DND-41 (cell line): ENCODE results near the gene LHX2.

Experiments
- ATAC-seq: fragments of 200-7000 bp; cut with Tn5 transposase; 3 replicates; pipeline ENCODE4 v1.9.1; 2021; ENCODE audit warnings: low read depth; ENCODE audit not compliant: insufficient read depth
- DNase-seq: peaks from one replicate; pipeline ENCODE4 v3.0.0-alpha.2; 2020
- H2AFZ ChIP-seq: 2 replicates; pipeline ENCODE4 v1.6.0; 2012; ENCODE audit warnings: low read depth, low read length
- H3K27ac ChIP-seq: 2 replicates; pipeline ENCODE4 v1.5.1; 2012; ENCODE audit warnings: low read length, inconsistent platforms
- H3K27me3 ChIP-seq: fragments of 200-600 bp; sonication (generic); 2 replicates; pipeline ENCODE4 v1.6.0; 2012; ENCODE audit warnings: low read length, mild to moderate bottlenecking, inconsistent platforms; ENCODE audit not compliant: insufficient read depth, poor library complexity
- H3K36me3 ChIP-seq: 2 replicates; pipeline ENCODE4 v1.5.1; 2012; ENCODE audit warnings: low read length, inconsistent platforms; ENCODE audit not compliant: insufficient read depth
- H3K4me1 ChIP-seq: 2 replicates; pipeline ENCODE4 v1.5.1; 2012; ENCODE audit warnings: mild to moderate bottlenecking, low read length; ENCODE audit not compliant: insufficient read depth
- H3K4me2 ChIP-seq: 2 replicates; pipeline ENCODE4 v1.6.0; 2012; ENCODE audit warnings: mild to moderate bottlenecking, moderate library complexity, low read length, inconsistent platforms; ENCODE audit not compliant: insufficient read depth
- H3K4me3 ChIP-seq, 2 experiments: fragments of 200-600 bp in 1 of 2; shearing (Covaris generic) in 1 of 2; 2 replicates each; pipeline ENCODE4 v1.5.1; 2012 to 2016; ENCODE audit warnings: inconsistent platforms in 2 of 2, low read length in 2 of 2, mild to moderate bottlenecking in 2 of 2, low read depth in 1 of 2, moderate library complexity in 1 of 2
- H3K79me2 ChIP-seq: 2 replicates; pipeline ENCODE4 v1.6.0; 2012; ENCODE audit warnings: low read length, inconsistent platforms; ENCODE audit not compliant: insufficient read depth
- H3K9ac ChIP-seq: 2 replicates; pipeline ENCODE4 v1.6.0; 2012; ENCODE audit warnings: low read depth, mild to moderate bottlenecking, inconsistent platforms, low read length, moderate library complexity
- H3K9me3 ChIP-seq: 2 replicates; pipeline ENCODE4 v1.5.1; 2012; ENCODE audit warnings: low read length, moderate library complexity, mild to moderate bottlenecking, inconsistent platforms; ENCODE audit not compliant: insufficient read depth, severe bottlenecking
- H4K20me1 ChIP-seq: 2 replicates; pipeline ENCODE4 v1.6.0; 2012; ENCODE audit warnings: low read length; ENCODE audit not compliant: insufficient read depth
- CTCF ChIP-seq: IDR thresholded peaks from 2 replicates; pipeline ENCODE4 v1.5.1; 2012; ENCODE audit warnings: borderline replicate concordance, low read length, moderate library complexity, mild to moderate bottlenecking; ENCODE audit not compliant: poor library complexity, severe bottlenecking; ENCODE audit errors: extremely low read depth
- EZH2 ChIP-seq: IDR thresholded peaks from 3 replicates; pipeline ENCODE4 v1.6.1; 2012; ENCODE audit warnings: borderline replicate concordance, low read depth, mild to moderate bottlenecking, moderate library complexity, low read length, inconsistent platforms; ENCODE audit not compliant: severe bottlenecking

The LHX2 gene

GRCh38 chr9:124038790-124039633, 27.4 kb downstream of the LHX2 start:
- ATAC-seq = no peak
- H3K27me3 ChIP-seq = no peaks in the 10 kb centered on the region

GRCh38 chr9:124040186-124040931, 28.8 kb downstream of the LHX2 start:
- no peak for DNase-seq
- H4K20me1 ChIP-seq = no peaks in the 10 kb centered on the region
- no peaks in the 10 kb centered on the region for H3K4me1 ChIP-seq
- H3K4me2 ChIP-seq = no peak overlapping the region
- no peaks in the 10 kb centered on the region for H3K9me3 ChIP-seq
- no peak overlapping the region for H2AFZ ChIP-seq
- H3K4me3 ChIP-seq = no peak overlapping the region
- no peaks in the 10 kb centered on the region for H3K36me3 ChIP-seq
- H3K27me3 ChIP-seq = no peaks in the 10 kb centered on the region
- no peaks in the 10 kb centered on the region for H3K79me2 ChIP-seq
- H3K9ac ChIP-seq = no peak overlapping the region
- H3K27ac ChIP-seq = no peak overlapping the region
- TF ChIP-seq CTCF (no peak), EZH2 (no peak)
- ATAC-seq = no peak

More at GRCh38 chr9:124038790-124039633, 27.4 kb downstream of the LHX2 start:
- no peaks in the 10 kb centered on the region for H3K4me1 ChIP-seq
- no peak overlapping the region for H3K27ac ChIP-seq
- no peak overlapping the region for H3K9ac ChIP-seq
- no peak overlapping the region for H3K4me2 ChIP-seq
- no peaks in the 10 kb centered on the region for H3K79me2 ChIP-seq
- H3K9me3 ChIP-seq = no peaks in the 10 kb centered on the region
- no peaks in the 10 kb centered on the region for H4K20me1 ChIP-seq
- no peak for DNase-seq
- no peak overlapping the region for H3K4me3 ChIP-seq
- H2AFZ ChIP-seq = no peak overlapping the region
- no peaks in the 10 kb centered on the region for H3K36me3 ChIP-seq
- no peak for TF ChIP-seq EZH2

GRCh38 chr9:124040935-124041816, 29.6 kb downstream of the LHX2 start:
- ATAC-seq (no peak), DNase-seq (no peak)
- no peaks in the 10 kb centered on the region for H3K4me1 ChIP-seq
- no peaks in the 10 kb centered on the region for H3K36me3 ChIP-seq
- no peaks in the 10 kb centered on the region for H3K27me3 ChIP-seq
- no peak overlapping the region for H2AFZ ChIP-seq
- no peaks in the 10 kb centered on the region for H3K9me3 ChIP-seq
- no peak overlapping the region for H3K27ac ChIP-seq
- H3K79me2 ChIP-seq = no peaks in the 10 kb centered on the region
- no peak overlapping the region for H3K4me2 ChIP-seq
- no peak overlapping the region for H3K4me3 ChIP-seq
- H4K20me1 ChIP-seq = no peaks in the 10 kb centered on the region
- no peak overlapping the region for H3K9ac ChIP-seq
- TF ChIP-seq EZH2 (no peak), CTCF (peak; percentile 35)
